KOPT-K1 (cell line): Measurements from ENCODE around the gene MMP21.

Experiments used
- H3K27ac ChIP-seq: fragments of 200-600 bp; sonication (generic); 2 replicates; pipeline ENCODE4 v1.5.1; 2016; ENCODE audit warnings: antibody characterized with exemption, mild to moderate bottlenecking, low read depth, low read length; ENCODE audit not compliant: poor library complexity, severe bottlenecking
- H3K36me3 ChIP-seq: fragments of 200-600 bp; sonication (generic); 2 replicates; pipeline ENCODE4 v1.5.1; 2017; ENCODE audit warnings: antibody characterized with exemption, mild to moderate bottlenecking, low read length, moderate library complexity; ENCODE audit not compliant: insufficient read depth
- H3K9me3 ChIP-seq: fragments of 200-600 bp; sonication (generic); 2 replicates; pipeline ENCODE4 v1.5.1; 2017; ENCODE audit warnings: antibody characterized with exemption, low read length, mild to moderate bottlenecking; ENCODE audit not compliant: insufficient read depth, poor library complexity, severe bottlenecking

Gene MMP21

GRCh38 chr10:125775491-125776106 lies at the start of gene MMP21:
MMP21 (minus strand) TSS chr10:125775821; CDS start chr10:125775821, 0 bp downstream.
- H3K36me3 ChIP-seq, result peaks cover 1% of the 10 kb centered on the region; the same call in 1 of the 2 replicates
- no peaks in the 10 kb centered on the region for H3K9me3 ChIP-seq
- H3K27ac ChIP-seq, result no peak within 1 kb of the TSS

- Histone ChIP-seq H3K27ac (peak overlapping the region; percentile 89), H3K36me3 (peaks cover 45% of the 10 kb centered on the region)
These were observed 49.1 kb upstream of the MMP21 start for GRCh38 chr10:125824736-125825135.

GRCh38 chr10:125823663-125824251 lies 48.1 kb upstream of the MMP21 start:
- Histone ChIP-seq H3K27ac (peak overlapping the region; percentile 89), H3K36me3 (peaks cover 35% of the 10 kb centered on the region), H3K9me3 (no peaks in the 10 kb centered on the region)

More at GRCh38 chr10:125824736-125825135, 49.1 kb upstream of the MMP21 start:
- no peaks in the 10 kb centered on the region for H3K9me3 ChIP-seq

GRCh38 chr10:125822878-125823662 lies 47.4 kb upstream of the MMP21 start, which contains the start of the genes BCCIP and UROS:
BCCIP (plus strand) TSS chr10:125823546; CDS start chr10:125823558, 12 bp downstream.
UROS (minus strand) TSS chr10:125823258; CDS start chr10:125816499, 6,759 bp downstream.
- Histone ChIP-seq H3K36me3 (peaks cover 28% of the 10 kb centered on the region), H3K27ac (peak within 1 kb of the TSS; percentile 89), H3K9me3 (no peaks in the 10 kb centered on the region)

GRCh38 chr10:125820701-125821100 lies 45.1 kb upstream of the MMP21 start:
- Histone ChIP-seq H3K36me3 (peaks cover 8% of the 10 kb centered on the region), H3K9me3 (no peaks in the 10 kb centered on the region), H3K27ac (no peak overlapping the region)

- H3K9me3 ChIP-seq, result no peaks in the 10 kb centered on the region
- no peak overlapping the region for H3K27ac ChIP-seq
- peaks cover 32% of the 10 kb centered on the region for H3K36me3 ChIP-seq
These were observed 41.8 kb upstream of the MMP21 start for GRCh38 chr10:125817337-125817946.

- peaks cover 32% of the 10 kb centered on the region for H3K36me3 ChIP-seq
- H3K27ac ChIP-seq, result no peak overlapping the region
- no peaks in the 10 kb centered on the region for H3K9me3 ChIP-seq
These were observed 40.9 kb upstream of the MMP21 start for GRCh38 chr10:125816548-125816947.

GRCh38 chr10:125815764-125816163 lies 40.1 kb upstream of the MMP21 start:
- Histone ChIP-seq H3K36me3 (peaks cover 40% of the 10 kb centered on the region), H3K9me3 (no peaks in the 10 kb centered on the region), H3K27ac (no peak overlapping the region)

- no peak overlapping the region for H3K27ac ChIP-seq
- H3K9me3 ChIP-seq, result no peaks in the 10 kb centered on the region
- H3K36me3 ChIP-seq, result peaks cover 53% of the 10 kb centered on the region
These were observed 36.6 kb upstream of the MMP21 start for GRCh38 chr10:125812128-125812750.

GRCh38 chr10:125811251-125811650 lies 35.6 kb upstream of the MMP21 start:
- H3K36me3 ChIP-seq, result peaks cover 63% of the 10 kb centered on the region
- H3K27ac ChIP-seq, result no peak overlapping the region
- no peaks in the 10 kb centered on the region for H3K9me3 ChIP-seq

- Histone ChIP-seq H3K36me3 (peaks cover 56% of the 10 kb centered on the region), H3K9me3 (no peaks in the 10 kb centered on the region), H3K27ac (no peak overlapping the region)
These were observed 32.4 kb upstream of the MMP21 start for GRCh38 chr10:125808047-125808446.

GRCh38 chr10:125802739-125803138 lies 27.1 kb upstream of the MMP21 start:
- Histone ChIP-seq H3K9me3 (no peaks in the 10 kb centered on the region), H3K27ac (no peak overlapping the region), H3K36me3 (peaks cover 71% of the 10 kb centered on the region)

- H3K36me3 ChIP-seq, result peaks cover 73% of the 10 kb centered on the region
- no peaks in the 10 kb centered on the region for H3K9me3 ChIP-seq
- H3K27ac ChIP-seq, result no peak overlapping the region
These were observed 26.5 kb upstream of the MMP21 start for GRCh38 chr10:125802131-125802530.

- Histone ChIP-seq H3K27ac (no peak overlapping the region), H3K36me3 (peaks cover 73% of the 10 kb centered on the region), H3K9me3 (no peaks in the 10 kb centered on the region)
These were observed 26.0 kb upstream of the MMP21 start for GRCh38 chr10:125801574-125801973.
